ENCODE results near the gene ZNF146. TPM values are rescaled to one million over a fixed set of nuclear protein-coding genes. Genes with fewer than 3 reads are reported as not detected.

Gene ZNF146
- polyA plus RNA-seq, 1 of the 3 experiments (the other 2 are of a cell fraction) = 25.4 TPM

GRCh38 chr19:36265064-36265463, 50.2 kb downstream of the ZNF146 start:
- no peak for DNase-seq
- Histone ChIP-seq H3K27ac (ENCODE audit: low read depth in 2 of 2, low read length in 1 of 2) (no peak overlapping the region), H3K4me2 (no peak overlapping the region), H3K36me3 (replicated peaks in 1 of 2; ENCODE audit: control insufficient read depth in 1 of 2, insufficient read depth in 2 of 2, low read length in 1 of 2) (no peaks in the 10 kb centered on the region), H3K9me3 (no peaks in the 10 kb centered on the region), H3K4me1 (ENCODE audit: control insufficient read depth in 1 of 2, insufficient read depth in 2 of 2, low read depth in 1 of 2, low read length in 1 of 2) (no peaks in the 10 kb centered on the region), H3K4me3 (ENCODE audit: low read depth in 2 of 2, low read length in 1 of 2) (no peak overlapping the region), H3F3A (replicated peaks; ENCODE audit: insufficient read depth) (no peaks in the 10 kb centered on the region), H3K27me3 (ENCODE audit: insufficient read depth) (no peaks in the 10 kb centered on the region), H3K79me2 (ENCODE audit: insufficient read depth) (no peaks in the 10 kb centered on the region), H4K20me1 (ENCODE audit: insufficient read depth) (no peaks in the 10 kb centered on the region), H3K9ac (no peak overlapping the region), H2AFZ (ENCODE audit: low read depth) (no peak overlapping the region), H3K9me2 (no peaks in the 10 kb centered on the region)
- 8% methylated on average over 4 of the region's 4 CpGs for WGBS (ENCODE audit: low lambda C conversion rate)
- ChIA-PET POLR2A (no interaction called here), CTCF (no interaction called here)
- no peak for TF ChIP-seq TEAD4 (IDR thresholded peaks at IDR 0.05; ENCODE audit: borderline replicate concordance, insufficient read depth)
- TF ChIP-seq YY1 (IDR thresholded peaks at IDR 0.05; ENCODE audit: low read depth) = no peak
- TF ChIP-seq, protein P1, sequence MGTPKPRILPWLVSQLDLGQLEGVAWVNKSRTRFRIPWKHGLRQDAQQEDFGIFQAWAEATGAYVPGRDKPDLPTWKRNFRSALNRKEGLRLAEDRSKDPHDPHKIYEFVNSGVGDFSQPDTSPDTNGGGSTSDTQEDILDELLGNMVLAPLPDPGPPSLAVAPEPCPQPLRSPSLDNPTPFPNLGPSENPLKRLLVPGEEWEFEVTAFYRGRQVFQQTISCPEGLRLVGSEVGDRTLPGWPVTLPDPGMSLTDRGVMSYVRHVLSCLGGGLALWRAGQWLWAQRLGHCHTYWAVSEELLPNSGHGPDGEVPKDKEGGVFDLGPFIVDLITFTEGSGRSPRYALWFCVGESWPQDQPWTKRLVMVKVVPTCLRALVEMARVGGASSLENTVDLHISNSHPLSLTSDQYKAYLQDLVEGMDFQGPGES (IDR thresholded peaks at IDR 0.05; ENCODE audit: low read depth, low read length) = no peak
- TF ChIP-seq FOSL2 (IDR thresholded peaks at IDR 0.05; ENCODE audit: borderline replicate concordance, low read depth) = no peak
- TF ChIP-seq JUND (IDR thresholded peaks at IDR 0.05) = no peak
- no peak for TF ChIP-seq TCF12 (IDR thresholded peaks at IDR 0.05)

DNA sequence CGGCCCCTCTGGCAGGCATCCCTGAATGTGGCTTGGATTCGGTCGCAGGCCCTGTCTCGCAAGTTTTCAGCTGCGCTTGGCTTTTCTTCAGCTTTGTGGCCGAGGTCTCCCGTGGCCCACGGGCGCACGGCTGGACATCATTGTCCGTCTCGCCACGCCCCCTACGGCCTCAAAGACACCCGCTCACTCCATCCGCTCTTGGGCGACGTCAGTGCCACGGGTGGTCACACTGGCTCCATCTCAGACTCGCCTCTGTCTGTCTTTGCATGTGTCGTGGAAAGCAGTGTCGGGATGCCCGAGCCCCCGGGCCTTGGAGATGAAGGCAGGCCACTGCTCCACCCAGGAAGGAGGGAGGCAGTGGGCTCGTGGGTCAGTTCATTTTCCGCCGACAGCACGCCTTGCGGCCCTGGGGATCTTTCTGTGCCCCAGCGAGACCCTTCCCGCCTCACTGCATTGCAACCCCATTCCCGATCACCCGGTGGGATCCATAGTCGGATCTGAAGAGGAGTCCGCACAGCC, 51.0 kb downstream of the ZNF146 start:
- Histone ChIP-seq H3K79me2 (ENCODE audit: insufficient read depth) (no peaks in the 10 kb centered on the region), H2AFZ (ENCODE audit: low read depth) (no peak overlapping the region), H3K9me2 (no peaks in the 10 kb centered on the region), H3K4me3 (ENCODE audit: low read depth in 2 of 2, low read length in 1 of 2) (no peak overlapping the region), H3K9me3 (no peaks in the 10 kb centered on the region), H4K20me1 (ENCODE audit: insufficient read depth) (no peaks in the 10 kb centered on the region), H3K9ac (no peak overlapping the region), H3K4me1 (ENCODE audit: control insufficient read depth in 1 of 2, insufficient read depth in 2 of 2, low read depth in 1 of 2, low read length in 1 of 2) (no peaks in the 10 kb centered on the region), H3K36me3 (replicated peaks in 1 of 2; ENCODE audit: control insufficient read depth in 1 of 2, insufficient read depth in 2 of 2, low read length in 1 of 2) (no peaks in the 10 kb centered on the region), H3K27ac (ENCODE audit: low read depth in 2 of 2, low read length in 1 of 2) (no peak overlapping the region), H3K4me2 (no peak overlapping the region), H3F3A (replicated peaks; ENCODE audit: insufficient read depth) (no peaks in the 10 kb centered on the region), H3K27me3 (ENCODE audit: insufficient read depth) (no peaks in the 10 kb centered on the region)
- TF ChIP-seq, protein P1 (IDR thresholded peaks at IDR 0.05; ENCODE audit: low read depth, low read length) = no peak
- no peak for TF ChIP-seq RAD21 (IDR thresholded peaks at IDR 0.05; ENCODE audit: low read length)
- no peak for TF ChIP-seq MXI1 (IDR thresholded peaks at IDR 0.05; ENCODE audit: low read depth, low read length)
- no peak for TF ChIP-seq POLR2AphosphoS5 (IDR thresholded peaks at IDR 0.05; ENCODE audit: low read depth, low read length)
- no peak for TF ChIP-seq RCOR1 (IDR thresholded peaks at IDR 0.05; ENCODE audit: low read length)
- no peak for TF ChIP-seq FOSL2 (IDR thresholded peaks at IDR 0.05; ENCODE audit: borderline replicate concordance, low read depth)
- TF ChIP-seq ZBTB33 (IDR thresholded peaks at IDR 0.05; ENCODE audit: borderline replicate concordance, low read depth) = no peak
- TF ChIP-seq, protein P2, sequence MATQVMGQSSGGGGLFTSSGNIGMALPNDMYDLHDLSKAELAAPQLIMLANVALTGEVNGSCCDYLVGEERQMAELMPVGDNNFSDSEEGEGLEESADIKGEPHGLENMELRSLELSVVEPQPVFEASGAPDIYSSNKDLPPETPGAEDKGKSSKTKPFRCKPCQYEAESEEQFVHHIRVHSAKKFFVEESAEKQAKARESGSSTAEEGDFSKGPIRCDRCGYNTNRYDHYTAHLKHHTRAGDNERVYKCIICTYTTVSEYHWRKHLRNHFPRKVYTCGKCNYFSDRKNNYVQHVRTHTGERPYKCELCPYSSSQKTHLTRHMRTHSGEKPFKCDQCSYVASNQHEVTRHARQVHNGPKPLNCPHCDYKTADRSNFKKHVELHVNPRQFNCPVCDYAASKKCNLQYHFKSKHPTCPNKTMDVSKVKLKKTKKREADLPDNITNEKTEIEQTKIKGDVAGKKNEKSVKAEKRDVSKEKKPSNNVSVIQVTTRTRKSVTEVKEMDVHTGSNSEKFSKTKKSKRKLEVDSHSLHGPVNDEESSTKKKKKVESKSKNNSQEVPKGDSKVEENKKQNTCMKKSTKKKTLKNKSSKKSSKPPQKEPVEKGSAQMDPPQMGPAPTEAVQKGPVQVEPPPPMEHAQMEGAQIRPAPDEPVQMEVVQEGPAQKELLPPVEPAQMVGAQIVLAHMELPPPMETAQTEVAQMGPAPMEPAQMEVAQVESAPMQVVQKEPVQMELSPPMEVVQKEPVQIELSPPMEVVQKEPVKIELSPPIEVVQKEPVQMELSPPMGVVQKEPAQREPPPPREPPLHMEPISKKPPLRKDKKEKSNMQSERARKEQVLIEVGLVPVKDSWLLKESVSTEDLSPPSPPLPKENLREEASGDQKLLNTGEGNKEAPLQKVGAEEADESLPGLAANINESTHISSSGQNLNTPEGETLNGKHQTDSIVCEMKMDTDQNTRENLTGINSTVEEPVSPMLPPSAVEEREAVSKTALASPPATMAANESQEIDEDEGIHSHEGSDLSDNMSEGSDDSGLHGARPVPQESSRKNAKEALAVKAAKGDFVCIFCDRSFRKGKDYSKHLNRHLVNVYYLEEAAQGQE (IDR thresholded peaks at IDR 0.05; ENCODE audit: low read depth, low read length) = no peak
- TF ChIP-seq, protein P3, sequence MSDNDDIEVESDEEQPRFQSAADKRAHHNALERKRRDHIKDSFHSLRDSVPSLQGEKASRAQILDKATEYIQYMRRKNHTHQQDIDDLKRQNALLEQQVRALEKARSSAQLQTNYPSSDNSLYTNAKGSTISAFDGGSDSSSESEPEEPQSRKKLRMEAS (IDR thresholded peaks at IDR 0.05; ENCODE audit: low read depth) = no peak
- TF ChIP-seq GATA2 (CRISPR knock-in tag; IDR thresholded peaks at IDR 0.05) = no peak
- TF ChIP-seq SMC3 (IDR thresholded peaks at IDR 0.05; ENCODE audit: low read depth, low read length) = no peak
- TF ChIP-seq MEF2A (IDR thresholded peaks at IDR 0.05; ENCODE audit: borderline replicate concordance, low read depth) = no peak
- no peak for TF ChIP-seq RXRA (IDR thresholded peaks at IDR 0.05; ENCODE audit: borderline replicate concordance, low read depth)
- no peak for TF ChIP-seq FOXJ3 (CRISPR knock-in tag; IDR thresholded peaks at IDR 0.05)
- no peak for TF ChIP-seq FOXM1 (IDR thresholded peaks at IDR 0.05; ENCODE audit: low read depth)
- CTCF ChIA-PET = no interaction called here
- no peak for DNase-seq
- POLR2A ChIA-PET = no interaction called here
- 69% methylated on average over 31 of the region's 35 CpGs for WGBS (ENCODE audit: low lambda C conversion rate)

Measured in SK-N-SH (cell line).